GM18907 (cell line): ENCODE results near the gene FERMT1.
"Not testable (repeated sequence)": the region's sequence is repeated elsewhere in the genome, so short reads cannot be mapped to it uniquely, and the experiment has no call there.

Source experiments
- ATAC-seq: cut with Tn5 transposase; IDR thresholded peaks from one replicate; pipeline ENCODE4 v1.9.1; 2021; ENCODE audit warnings: mild to moderate bottlenecking, moderate library complexity; ENCODE audit not compliant: unreplicated experiment

Gene FERMT1

DNA sequence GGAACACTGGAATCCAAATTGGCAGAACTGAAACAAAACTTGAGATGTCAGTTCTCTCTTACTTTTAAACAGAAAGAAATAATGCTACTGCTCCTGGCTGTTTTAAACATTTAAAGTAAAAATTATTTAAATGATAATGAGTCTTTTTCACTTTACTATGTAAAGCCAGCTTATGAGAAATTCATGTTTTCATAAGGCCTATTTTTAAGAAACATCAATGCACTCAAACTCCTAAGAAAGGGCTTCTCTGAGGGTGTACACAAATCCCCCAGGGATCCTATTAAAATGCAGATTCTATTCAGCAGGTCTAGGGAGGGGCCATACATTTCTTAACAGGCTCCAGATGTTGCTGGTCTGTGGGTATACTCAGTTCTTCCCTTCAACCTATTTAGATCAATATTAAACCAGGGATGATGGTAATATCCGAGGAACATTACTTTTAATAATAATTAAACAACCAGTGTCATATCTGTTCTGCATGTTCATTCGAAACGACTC, 2.3 kb downstream of the FERMT1 start:
- ATAC-seq, result no peak

DNA sequence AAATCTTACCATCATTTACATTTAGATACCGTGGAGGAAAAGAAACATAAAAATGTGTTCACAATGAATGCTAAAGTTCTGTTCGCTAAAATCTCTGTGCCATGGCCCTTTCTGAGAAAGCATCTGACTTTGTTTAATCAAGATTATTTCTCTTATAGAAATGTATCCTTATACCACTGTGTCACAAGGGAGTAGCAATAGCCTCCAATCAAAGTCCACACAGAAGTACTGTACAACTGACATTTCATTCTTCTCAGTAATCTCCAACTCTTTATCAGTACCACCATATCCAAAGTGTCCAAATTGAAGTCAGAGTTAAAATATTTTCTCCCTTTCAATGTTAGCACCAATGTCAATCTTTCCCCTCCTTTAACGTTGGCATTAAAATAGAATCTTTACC, 6.1 kb downstream of the FERMT1 start:
- ATAC-seq, result no peak

GRCh38 chr20:6115221-6115895, 7.5 kb downstream of the FERMT1 start:
- ATAC-seq, result no peak

DNA sequence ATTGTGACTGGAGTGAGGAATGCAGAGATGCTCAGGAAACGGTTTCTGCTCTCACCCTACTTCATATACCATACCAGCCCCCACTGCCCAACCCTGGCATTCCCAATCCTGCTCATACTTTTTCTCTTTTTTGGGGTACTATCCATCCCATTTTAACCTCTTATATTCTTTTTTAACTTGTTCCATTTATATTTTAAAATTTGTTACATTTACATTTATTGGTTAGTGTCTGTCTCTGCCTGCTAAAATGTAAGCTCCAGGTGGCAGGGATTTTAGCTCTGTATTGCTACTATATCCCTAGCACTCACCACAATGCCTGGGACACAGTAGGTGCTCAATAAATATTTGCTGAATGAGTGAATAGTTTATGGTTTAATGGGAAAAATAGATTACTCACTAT, 8.1 kb downstream of the FERMT1 start:
- ATAC-seq, result no peak

DNA sequence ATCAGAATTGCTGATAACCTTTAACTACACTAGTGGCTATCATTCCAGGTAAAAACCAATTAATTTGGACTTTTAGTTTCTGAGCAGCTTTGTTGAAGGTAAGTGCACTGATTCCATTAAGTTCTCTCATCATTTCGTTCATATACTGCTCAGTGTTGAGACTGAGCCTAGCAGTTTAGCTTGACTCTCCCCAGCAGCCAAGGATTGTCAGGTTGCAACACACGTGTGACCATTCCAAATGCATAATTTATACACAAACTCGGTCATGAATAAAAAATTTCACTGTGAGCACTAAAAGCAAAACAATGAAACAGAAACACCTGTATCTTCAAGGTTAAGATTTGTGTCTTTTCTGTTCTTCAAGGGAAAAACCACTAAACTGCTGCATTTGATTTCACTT, 8.9 kb downstream of the FERMT1 start:
- no peak for ATAC-seq

DNA sequence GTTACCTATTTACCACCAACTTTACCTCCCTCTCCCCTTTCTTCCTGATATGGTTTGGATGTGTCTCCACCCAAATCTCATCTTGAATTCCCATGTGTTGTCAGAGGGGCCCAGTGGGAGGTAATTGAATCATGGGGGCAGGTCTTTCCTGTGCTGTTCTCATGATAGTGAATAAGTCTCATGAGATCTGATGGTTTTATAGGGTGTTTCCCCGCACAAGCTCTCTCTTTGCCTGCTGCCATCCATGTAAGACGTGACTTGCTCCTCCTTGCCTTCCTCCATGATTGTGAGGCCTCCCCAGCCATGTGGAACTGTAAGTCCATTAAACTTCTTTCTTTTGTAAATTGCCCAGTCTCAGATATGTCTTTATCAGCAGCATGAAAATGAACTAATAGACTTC, 9.9 kb downstream of the FERMT1 start:
- ATAC-seq, result not testable (repeated sequence)

GRCh38 chr20:6108330-6108729, 14.5 kb downstream of the FERMT1 start:
- no peak for ATAC-seq

DNA sequence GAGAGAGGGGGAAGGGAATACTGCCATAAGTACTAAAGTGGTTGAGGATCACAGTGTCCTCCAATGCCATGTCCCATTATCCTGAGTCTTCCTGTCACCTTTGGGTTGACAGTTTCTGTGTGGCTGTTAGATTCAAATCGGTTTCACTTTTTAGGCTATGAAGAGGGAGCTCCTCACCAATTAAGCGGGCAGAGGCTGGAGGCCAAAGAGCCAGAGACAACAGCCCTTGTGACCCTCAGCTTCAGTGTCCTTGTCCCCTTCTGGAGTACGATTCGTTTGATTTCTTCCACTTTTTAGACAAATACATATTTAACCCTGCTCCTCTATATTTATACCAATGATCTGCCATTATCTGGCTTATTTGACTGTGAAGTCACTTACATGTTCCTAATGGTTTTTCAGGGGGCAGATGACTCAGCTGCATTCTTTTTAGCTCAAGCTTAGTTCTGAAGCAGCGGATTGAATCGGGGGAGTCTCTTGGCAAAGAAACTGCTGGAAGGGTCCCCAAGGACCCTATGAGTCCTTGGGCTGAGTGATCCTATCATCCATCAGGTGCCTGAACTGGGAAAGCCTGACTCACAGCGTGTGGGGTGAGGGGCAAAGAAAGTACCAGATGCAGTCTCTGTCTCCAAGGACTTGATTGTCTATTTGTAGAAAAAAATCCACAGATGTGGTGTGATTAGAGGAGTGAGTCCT, 18.2 kb downstream of the FERMT1 start:
- no peak for ATAC-seq

DNA sequence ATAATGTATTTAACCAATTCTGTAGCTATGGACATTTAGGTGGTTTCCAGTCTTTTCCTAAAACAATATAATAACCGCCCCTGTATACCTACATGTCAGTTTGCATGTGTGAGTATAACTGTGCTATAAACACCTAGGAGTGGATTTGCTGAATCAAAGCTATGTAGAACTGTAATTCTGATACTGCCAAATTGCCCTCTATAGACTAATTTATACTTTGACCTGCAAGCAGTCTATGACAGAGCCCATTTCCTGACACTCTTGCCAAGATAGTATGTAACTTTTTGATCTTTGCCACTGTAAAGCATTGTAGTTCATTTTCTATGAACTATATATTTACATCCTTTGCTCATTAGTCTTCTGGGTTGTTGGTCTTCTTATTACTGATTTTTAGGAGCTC, 19.5 kb downstream of the FERMT1 start:
- ATAC-seq, result no peak

GRCh38 chr20:6101346-6101745, 21.5 kb downstream of the FERMT1 start:
- no peak for ATAC-seq

- no peak for ATAC-seq
Measured at GRCh38 chr20:6100246-6100645, 22.6 kb downstream of the FERMT1 start.

- no peak for ATAC-seq
Measured at GRCh38 chr20:6099819-6100218, 23.0 kb downstream of the FERMT1 start.

GRCh38 chr20:6095409-6095808, 27.4 kb downstream of the FERMT1 start:
- ATAC-seq, result no peak

DNA sequence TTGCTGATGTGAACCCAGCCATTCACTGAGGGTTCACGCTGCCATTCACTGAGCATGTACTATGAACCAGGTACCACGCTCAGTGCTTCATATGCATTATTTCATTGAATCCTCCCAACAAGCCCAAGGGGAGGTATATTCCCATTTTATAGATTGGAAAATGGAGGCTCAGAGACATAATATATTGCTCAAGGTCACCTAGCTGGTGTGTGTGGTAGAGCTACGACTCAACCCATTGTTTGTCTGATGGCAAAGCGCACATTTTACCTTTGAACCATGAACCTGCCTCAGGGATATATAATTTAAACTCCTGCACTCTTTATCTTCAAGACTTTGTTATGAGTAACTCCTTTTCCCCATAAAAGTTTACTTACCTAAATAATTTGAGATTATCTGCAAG, 28.3 kb downstream of the FERMT1 start:
- no peak for ATAC-seq

DNA sequence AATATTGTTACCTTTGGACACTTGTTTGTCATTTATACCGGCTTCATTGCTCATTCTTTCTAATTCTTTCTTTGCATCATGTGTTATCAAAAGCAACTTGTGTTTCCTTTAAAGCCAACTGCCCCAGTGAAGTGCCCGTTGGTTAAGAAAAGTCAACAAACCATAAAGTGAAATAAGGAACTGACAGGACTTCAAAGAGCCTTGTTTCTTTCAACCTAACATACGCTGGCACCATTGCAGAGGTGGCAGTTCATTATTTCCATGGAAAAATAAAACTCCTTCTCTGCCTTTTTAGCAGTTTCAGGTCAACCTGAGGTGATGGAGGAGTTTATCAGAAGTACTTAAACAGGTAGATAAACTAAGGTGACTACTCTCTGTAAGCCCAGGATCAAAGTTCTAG, 28.8 kb downstream of the FERMT1 start:
- ATAC-seq, result peak; percentile 40

GRCh38 chr20:6091661-6092060, 31.2 kb downstream of the FERMT1 start:
- ATAC-seq, result no peak

- ATAC-seq, result no peak
Measured at GRCh38 chr20:6086868-6087267, 36.0 kb downstream of the FERMT1 start.

- ATAC-seq, result no peak
Measured at GRCh38 chr20:6083926-6084325, 38.9 kb downstream of the FERMT1 start.

- no peak for ATAC-seq
Measured at GRCh38 chr20:6081236-6081635, 41.6 kb downstream of the FERMT1 start.

DNA sequence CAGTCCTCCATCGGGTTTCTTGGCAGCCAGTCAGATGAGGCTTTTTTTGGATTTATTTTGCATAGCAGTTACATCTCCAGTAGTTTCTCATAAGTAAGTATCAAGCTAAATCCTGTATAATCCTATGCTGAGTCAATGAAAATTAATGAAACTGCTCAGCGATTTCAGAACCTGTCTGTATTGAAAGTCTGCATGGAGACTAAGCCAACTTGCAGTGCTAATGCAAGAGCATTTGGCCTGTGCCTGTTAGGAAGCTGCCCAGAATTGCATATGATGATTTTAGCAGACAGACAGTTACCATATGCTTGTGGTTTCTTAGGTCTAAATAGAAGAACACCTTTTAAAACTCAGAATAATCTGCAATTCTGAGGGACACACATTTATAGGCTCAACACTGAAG, 43.8 kb downstream of the FERMT1 start:
- no peak for ATAC-seq

DNA sequence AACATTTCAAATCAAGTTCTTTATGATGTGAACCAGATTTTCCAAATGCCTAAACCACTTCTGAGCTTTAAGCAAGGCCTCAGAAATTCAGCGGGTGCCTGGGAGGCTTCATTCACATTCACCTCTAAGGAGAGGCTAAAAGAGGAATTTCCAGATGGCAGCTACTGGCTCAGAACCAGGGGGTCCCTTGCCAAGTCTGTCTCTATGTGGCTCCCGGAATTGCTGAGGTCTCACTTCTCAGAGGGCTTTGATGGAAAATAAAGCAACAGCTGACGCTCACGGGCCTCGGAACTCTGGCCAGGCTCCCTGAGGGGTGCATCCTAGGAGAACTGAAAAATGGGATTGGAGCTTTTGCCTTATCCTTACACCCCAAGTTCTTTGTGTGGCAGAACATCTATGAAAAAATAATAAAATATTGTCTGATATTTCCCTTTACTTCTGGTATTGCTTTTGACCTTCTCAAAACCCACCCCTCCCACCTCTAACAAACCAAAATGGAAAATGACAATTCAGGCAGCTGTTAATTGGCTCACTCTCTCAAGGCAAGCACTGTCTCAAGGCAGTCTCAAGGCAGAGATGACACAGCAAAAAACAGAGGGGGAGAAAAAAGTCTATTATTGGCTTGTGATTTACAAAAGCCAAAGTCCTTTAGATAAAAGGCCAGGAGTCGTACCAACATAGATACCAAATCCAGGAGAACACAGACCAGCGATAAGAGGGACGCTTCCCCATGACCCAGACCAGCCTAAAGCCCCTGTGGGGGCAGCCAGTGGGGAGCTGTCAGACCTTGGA, 47.2 kb downstream of the FERMT1 start:
- ATAC-seq, result no peak

DNA sequence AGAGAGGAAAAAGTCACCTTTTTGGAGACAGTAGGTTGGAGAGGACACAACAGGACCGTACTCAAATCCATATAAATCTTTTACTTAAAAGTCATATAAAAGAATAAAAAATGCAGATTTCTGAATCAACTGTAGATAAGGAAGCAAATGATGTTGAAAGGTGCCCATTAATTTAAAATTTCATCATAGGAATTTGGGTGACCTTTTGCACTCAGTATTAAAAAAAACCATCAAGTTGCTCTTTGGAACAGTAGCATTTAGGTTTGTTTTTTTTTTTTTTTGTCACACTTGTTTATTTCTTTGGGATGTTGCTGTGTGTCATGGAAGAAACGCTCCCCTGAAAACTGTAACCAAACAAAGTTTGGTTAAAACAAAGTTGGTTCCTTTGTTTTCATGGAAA, 48.0 kb downstream of the FERMT1 start:
- ATAC-seq, result no peak
